Breast epithelium (tissue), 4 donors: ENCODE data around the gene GPR153. TPM values are rescaled to one million over a fixed set of nuclear protein-coding genes. Genes with fewer than 3 reads are reported as not detected.
A peak's percentile ranks its signal among the peaks of the same experiment; 100 is the strongest.
"Not testable (repeated sequence)": the region's sequence is repeated elsewhere in the genome, so short reads cannot be mapped to it uniquely, and the experiment has no call there.

Experiments used
- DNase-seq, 2 donors: peaks; one replicate each; pipeline ENCODE4 v3.0.0-alpha.2; 2019; ENCODE audit warnings: low spot score in 2 of 2
- H3K27ac ChIP-seq, 2 donors: fragments of 200-600 bp; sonication (generic) in 1 of 2; one replicate each; pipeline ENCODE4 v1.5.1; 2016 to 2019; ENCODE audit warnings: mild to moderate bottlenecking in 1 of 2
- H3K27me3 ChIP-seq, 2 donors: fragments of 200-600 bp; sonication (generic) in 1 of 2; one replicate each; pipeline versions ENCODE4 v1.5.1 to v1.6.0; 2017 to 2019; ENCODE audit warnings: control low read depth in 1 of 2, mild to moderate bottlenecking in 1 of 2
- H3K36me3 ChIP-seq: fragments of 200-600 bp; one replicate; pipeline ENCODE4 v1.5.1; 2019
- H3K4me1 ChIP-seq, 2 donors: fragments of 200-600 bp; sonication (generic); one replicate each; pipeline ENCODE4 v1.5.1; 2016 to 2019; ENCODE audit warnings: control low read depth in 1 of 2
- H3K4me3 ChIP-seq, 3 donors: fragments of 200-600 bp; sonication (generic); 1 replicate in 2 of 3; 2 replicates in 1 of 3; pipeline ENCODE4 v1.5.1; 2016 to 2019; ENCODE audit warnings: mild to moderate bottlenecking in 3 of 3, moderate library complexity in 2 of 3
- H3K9me3 ChIP-seq, 2 donors: fragments of 200-600 bp; sonication (generic) in 1 of 2; one replicate each; pipeline ENCODE4 v1.5.1; 2016 to 2019; ENCODE audit warnings: control low read depth in 1 of 2
- CTCF ChIP-seq, 3 donors: fragments of 450-650 bp; IDR thresholded peaks; one replicate each; pipeline ENCODE4 v1.5.1; 2016 to 2017; ENCODE audit warnings: antibody characterized with exemption in 3 of 3, mild to moderate bottlenecking in 3 of 3, moderate library complexity in 3 of 3
- POLR2A ChIP-seq: fragments of 450-650 bp; IDR thresholded peaks from one replicate; pipeline ENCODE4 v1.6.1; 2016; ENCODE audit warnings: antibody characterized with exemption, mild to moderate bottlenecking, moderate library complexity
- POLR2AphosphoS5 ChIP-seq, 3 donors: sonication (generic); formaldehyde crosslinking; IDR thresholded peaks; one replicate each; pipeline ENCODE4 v1.6.1; 2017; ENCODE audit warnings: antibody characterized with exemption in 3 of 3
- intact Hi-C: fragments of 100-400 bp; cut with DNase I; formaldehyde crosslinking; loops from one replicate; pipeline ENCODE4 v1.15.1; 2023; ENCODE audit warnings: low total_unique reads
- total RNA-seq, 3 donors: library from RNA; depleted of rRNA; stranded (reverse); fragments of >200 nt; gene quantifications; one replicate each; pipeline ENCODE4 v1.1.0, GENCODE V29; 2016

GPR153 gene
- total RNA-seq, 3 donors from 2014 or later = 5.4 to 34.6 (median 6.6) TPM

DNA sequence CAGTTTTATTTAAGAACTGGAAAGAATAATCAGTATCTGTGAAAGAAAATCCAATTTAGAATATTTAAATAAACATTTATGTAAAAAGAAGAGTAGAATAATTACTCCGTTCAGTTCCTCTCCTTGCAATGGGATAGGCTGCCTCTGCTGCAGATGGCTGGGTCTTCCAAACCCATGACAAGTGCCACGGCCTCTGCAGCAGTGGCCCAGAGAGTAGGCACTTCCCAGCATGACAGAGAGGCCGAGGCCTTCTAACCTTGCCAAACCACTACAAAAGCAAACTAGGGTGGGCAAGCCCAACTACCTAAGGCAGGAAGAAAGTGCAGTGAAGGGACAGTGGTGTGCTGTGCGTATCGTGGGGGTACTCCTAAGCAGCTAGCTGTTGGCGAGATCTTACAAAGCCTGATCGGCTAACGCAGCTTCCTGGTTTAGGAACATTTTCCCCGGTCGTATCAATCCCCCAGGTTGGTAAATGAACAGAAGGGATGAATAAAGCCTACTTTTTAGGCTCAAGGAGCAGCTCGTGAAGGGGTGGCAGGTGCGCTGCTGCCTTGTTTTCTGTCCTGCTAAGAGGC, 39.6 kb downstream of the GPR153 start:
- Histone ChIP-seq H3K27ac (no peak overlapping the region), H3K9me3 (no peaks in the 10 kb centered on the region), H3K36me3 (no peaks in the 10 kb centered on the region), H3K27me3 (no peaks in the 10 kb centered on the region), H3K4me1 (no peaks in the 10 kb centered on the region), H3K4me3 (no peak overlapping the region)
- TF ChIP-seq CTCF (IDR thresholded peaks at IDR 0.05) (no peak), POLR2AphosphoS5 (IDR thresholded peaks at IDR 0.05) (no peak), POLR2A (no peak)
- no peak for DNase-seq
- intact Hi-C loops = no loop called here

DNA sequence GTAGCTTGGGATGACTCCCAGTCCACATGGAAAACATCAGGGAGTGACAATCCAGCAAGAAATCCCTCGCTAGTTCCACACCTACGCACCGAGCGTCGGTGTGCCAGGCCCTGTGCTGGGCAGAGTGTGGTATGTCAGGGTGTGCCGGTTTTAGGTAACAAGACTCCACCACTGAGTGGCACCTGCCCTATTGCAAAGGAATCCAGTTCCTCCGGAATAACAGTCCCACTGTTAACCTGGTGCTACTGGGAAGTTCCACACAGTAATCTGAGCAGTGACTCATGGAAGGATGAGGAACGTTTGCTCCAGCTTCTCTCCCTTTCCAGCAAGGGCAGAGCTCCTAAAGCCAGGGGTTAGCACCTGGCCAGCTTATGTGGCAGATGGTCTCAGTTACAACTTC, 40.7 kb downstream of the GPR153 start:
- Histone ChIP-seq H3K27me3 (no peaks in the 10 kb centered on the region), H3K4me1 (no peaks in the 10 kb centered on the region), H3K27ac (peak overlapping the region in 1 of 2 donors; percentile 30), H3K36me3 (no peaks in the 10 kb centered on the region), H3K4me3 (no peak overlapping the region), H3K9me3 (no peaks in the 10 kb centered on the region)
- DNase-seq = peak in 1 of 2 donors; percentile 40
- TF ChIP-seq CTCF (IDR thresholded peaks at IDR 0.05) (no peak), POLR2AphosphoS5 (IDR thresholded peaks at IDR 0.05) (peak in 1 of 3 donors; percentile 13)
- intact Hi-C loops = no loop called here

- DNase-seq, H3K4me3 ChIP-seq, H3K4me1 ChIP-seq, H3K9me3 ChIP-seq, H3K36me3 ChIP-seq, H3K27me3 ChIP-seq: not testable (repeated sequence)
- H3K27ac ChIP-seq = peak overlapping the region in 1 of 2 donors; percentile 30
- intact Hi-C loops = loop anchor here (5.0 kb wide), 1 partner anchor 1417 kb away; no protein-coding TSS in a partner anchor
Observed at GRCh38 chr1:6219641-6220040, 41.3 kb downstream of the GPR153 start.

GRCh38 chr1:6218375-6219164, 42.3 kb downstream of the GPR153 start:
- Histone ChIP-seq H3K27ac (no peak overlapping the region), H3K36me3 (no peaks in the 10 kb centered on the region), H3K9me3 (no peaks in the 10 kb centered on the region), H3K4me1 (no peaks in the 10 kb centered on the region), H3K4me3 (no peak overlapping the region), H3K27me3 (no peaks in the 10 kb centered on the region)
- DNase-seq = no peak
- intact Hi-C loops = loop anchor here (5.0 kb wide), 1 partner anchor 1416 kb away; no protein-coding TSS in a partner anchor
- TF ChIP-seq POLR2A = no peak
- no peak for TF ChIP-seq POLR2AphosphoS5 (IDR thresholded peaks at IDR 0.05)
- no peak for TF ChIP-seq CTCF (IDR thresholded peaks at IDR 0.05)

GRCh38 chr1:6212193-6212959, 48.5 kb downstream of the GPR153 start:
- Histone ChIP-seq H3K4me3 (no peak overlapping the region), H3K36me3 (no peaks in the 10 kb centered on the region), H3K9me3 (no peaks in the 10 kb centered on the region), H3K27ac (no peak overlapping the region), H3K4me1 (no peaks in the 10 kb centered on the region), H3K27me3 (no peaks in the 10 kb centered on the region)
- intact Hi-C loops = loop anchor here (1.0 kb wide), 1 partner anchor 34 kb away; no protein-coding TSS in a partner anchor
- no peak for TF ChIP-seq POLR2A
- no peak for TF ChIP-seq POLR2AphosphoS5 (IDR thresholded peaks at IDR 0.05)
- TF ChIP-seq CTCF (IDR thresholded peaks at IDR 0.05) = no peak
- no peak for DNase-seq
